ENCODE results near the gene ZNF334.

DNA sequence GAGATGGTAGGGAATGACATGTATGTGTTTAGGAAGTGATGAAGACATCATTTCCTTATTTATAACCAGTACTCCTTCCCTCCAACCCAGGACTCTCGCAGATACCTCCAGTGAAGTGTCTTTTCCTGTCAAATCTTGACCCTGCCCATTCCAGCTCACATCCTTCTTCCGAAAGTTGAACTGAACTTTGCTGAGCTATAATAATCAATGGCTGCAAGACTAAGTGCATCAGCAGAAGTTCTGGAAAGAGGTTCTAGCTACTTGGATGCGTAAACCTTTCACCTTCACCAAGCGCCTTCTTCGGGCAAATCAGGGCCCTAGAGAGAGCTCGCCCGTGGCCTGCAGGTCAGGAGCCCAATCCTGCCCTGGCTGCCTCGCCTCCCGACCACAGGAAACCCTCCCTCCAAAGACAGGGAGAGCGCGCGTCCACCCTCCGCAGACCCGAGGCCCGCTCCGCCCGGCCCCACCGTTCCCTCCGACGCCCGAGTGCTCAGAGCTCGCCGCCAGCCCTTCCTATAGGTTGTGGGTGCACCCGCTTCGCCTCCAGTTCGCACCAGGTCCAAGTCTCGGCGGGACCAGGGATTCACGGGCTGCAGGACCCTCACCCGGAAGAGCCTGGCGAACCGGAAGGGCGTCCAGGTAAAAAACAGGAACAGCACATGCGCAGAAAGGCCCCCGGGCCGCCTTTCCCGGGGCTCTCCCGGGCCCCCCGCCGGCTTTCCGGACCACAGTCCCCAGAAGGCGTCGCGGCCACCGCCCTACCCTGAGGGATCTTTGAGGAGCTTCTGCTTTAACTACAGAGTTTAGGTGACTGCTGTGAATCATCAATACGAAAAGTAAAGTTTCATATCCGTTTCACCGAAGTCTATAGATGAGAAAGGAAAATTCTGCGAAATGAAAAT is at the start of gene ZNF334:
- TF ChIP-seq, protein P1, sequence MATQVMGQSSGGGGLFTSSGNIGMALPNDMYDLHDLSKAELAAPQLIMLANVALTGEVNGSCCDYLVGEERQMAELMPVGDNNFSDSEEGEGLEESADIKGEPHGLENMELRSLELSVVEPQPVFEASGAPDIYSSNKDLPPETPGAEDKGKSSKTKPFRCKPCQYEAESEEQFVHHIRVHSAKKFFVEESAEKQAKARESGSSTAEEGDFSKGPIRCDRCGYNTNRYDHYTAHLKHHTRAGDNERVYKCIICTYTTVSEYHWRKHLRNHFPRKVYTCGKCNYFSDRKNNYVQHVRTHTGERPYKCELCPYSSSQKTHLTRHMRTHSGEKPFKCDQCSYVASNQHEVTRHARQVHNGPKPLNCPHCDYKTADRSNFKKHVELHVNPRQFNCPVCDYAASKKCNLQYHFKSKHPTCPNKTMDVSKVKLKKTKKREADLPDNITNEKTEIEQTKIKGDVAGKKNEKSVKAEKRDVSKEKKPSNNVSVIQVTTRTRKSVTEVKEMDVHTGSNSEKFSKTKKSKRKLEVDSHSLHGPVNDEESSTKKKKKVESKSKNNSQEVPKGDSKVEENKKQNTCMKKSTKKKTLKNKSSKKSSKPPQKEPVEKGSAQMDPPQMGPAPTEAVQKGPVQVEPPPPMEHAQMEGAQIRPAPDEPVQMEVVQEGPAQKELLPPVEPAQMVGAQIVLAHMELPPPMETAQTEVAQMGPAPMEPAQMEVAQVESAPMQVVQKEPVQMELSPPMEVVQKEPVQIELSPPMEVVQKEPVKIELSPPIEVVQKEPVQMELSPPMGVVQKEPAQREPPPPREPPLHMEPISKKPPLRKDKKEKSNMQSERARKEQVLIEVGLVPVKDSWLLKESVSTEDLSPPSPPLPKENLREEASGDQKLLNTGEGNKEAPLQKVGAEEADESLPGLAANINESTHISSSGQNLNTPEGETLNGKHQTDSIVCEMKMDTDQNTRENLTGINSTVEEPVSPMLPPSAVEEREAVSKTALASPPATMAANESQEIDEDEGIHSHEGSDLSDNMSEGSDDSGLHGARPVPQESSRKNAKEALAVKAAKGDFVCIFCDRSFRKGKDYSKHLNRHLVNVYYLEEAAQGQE (IDR thresholded peaks at IDR 0.05) = no peak
- TF ChIP-seq, protein P2, sequence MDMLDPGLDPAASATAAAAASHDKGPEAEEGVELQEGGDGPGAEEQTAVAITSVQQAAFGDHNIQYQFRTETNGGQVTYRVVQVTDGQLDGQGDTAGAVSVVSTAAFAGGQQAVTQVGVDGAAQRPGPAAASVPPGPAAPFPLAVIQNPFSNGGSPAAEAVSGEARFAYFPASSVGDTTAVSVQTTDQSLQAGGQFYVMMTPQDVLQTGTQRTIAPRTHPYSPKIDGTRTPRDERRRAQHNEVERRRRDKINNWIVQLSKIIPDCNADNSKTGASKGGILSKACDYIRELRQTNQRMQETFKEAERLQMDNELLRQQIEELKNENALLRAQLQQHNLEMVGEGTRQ (IDR thresholded peaks at IDR 0.05) = no peak
- TF ChIP-seq HEYL (CRISPR knock-in tag; IDR thresholded peaks at IDR 0.05) (no peak), ZFP36 (IDR thresholded peaks at IDR 0.05; ENCODE audit: borderline replicate concordance, partially characterized antibody) (no peak), RFX5 (IDR thresholded peaks at IDR 0.05) (no peak), NPAS2 (CRISPR knock-in tag; IDR thresholded peaks at IDR 0.05; ENCODE audit: borderline replicate concordance) (no peak), JUNB (IDR thresholded peaks at IDR 0.05) (no peak), PHF8 (IDR thresholded peaks at IDR 0.05; ENCODE audit: borderline replicate concordance, low read depth) (no peak)
- TF ChIP-seq, protein P3, sequence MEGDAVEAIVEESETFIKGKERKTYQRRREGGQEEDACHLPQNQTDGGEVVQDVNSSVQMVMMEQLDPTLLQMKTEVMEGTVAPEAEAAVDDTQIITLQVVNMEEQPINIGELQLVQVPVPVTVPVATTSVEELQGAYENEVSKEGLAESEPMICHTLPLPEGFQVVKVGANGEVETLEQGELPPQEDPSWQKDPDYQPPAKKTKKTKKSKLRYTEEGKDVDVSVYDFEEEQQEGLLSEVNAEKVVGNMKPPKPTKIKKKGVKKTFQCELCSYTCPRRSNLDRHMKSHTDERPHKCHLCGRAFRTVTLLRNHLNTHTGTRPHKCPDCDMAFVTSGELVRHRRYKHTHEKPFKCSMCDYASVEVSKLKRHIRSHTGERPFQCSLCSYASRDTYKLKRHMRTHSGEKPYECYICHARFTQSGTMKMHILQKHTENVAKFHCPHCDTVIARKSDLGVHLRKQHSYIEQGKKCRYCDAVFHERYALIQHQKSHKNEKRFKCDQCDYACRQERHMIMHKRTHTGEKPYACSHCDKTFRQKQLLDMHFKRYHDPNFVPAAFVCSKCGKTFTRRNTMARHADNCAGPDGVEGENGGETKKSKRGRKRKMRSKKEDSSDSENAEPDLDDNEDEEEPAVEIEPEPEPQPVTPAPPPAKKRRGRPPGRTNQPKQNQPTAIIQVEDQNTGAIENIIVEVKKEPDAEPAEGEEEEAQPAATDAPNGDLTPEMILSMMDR (IDR thresholded peaks at IDR 0.05) = no peak
